ENCODE data around the gene SERPINA7. TPM values are rescaled to one million over a fixed set of nuclear protein-coding genes. Genes with fewer than 3 reads are reported as not detected.

SERPINA7 gene
- total RNA-seq, 1 experiment from 2014 or later: not detected

DNA sequence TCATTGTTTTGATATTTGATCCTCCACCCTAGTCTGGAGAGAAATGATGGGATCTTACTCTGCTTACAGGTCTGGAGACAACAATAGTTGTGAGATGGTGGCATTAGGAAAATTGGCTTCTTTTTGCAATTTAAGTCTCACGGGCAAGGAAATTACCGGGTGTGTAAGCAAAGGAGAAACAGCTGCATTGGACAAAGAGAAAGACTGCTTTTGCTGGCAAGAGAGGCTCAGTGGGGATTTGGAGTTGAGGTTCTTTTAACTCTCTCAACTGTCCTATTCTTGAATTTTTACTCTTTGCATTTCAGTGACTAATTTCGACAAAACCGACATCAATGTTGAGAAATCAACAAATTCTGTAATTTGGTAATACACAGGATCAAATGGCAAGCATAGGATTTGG, 2.3 kb upstream of the SERPINA7 start:
- ATAC-seq: no peak
- TF ChIP-seq, protein P1, sequence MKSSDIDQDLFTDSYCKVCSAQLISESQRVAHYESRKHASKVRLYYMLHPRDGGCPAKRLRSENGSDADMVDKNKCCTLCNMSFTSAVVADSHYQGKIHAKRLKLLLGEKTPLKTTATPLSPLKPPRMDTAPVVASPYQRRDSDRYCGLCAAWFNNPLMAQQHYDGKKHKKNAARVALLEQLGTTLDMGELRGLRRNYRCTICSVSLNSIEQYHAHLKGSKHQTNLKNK (CRISPR knock-in tag; IDR thresholded peaks at IDR 0.05): no peak
- no peak for TF ChIP-seq NR3C1 (CRISPR knock-in tag; conservative IDR thresholded peaks at IDR 0.05; ENCODE audit: low read depth)
- no peak for TF ChIP-seq OVOL2 (CRISPR knock-in tag; IDR thresholded peaks at IDR 0.05; ENCODE audit: borderline replicate concordance)
- TF ChIP-seq ZNF232 (CRISPR knock-in tag; IDR thresholded peaks at IDR 0.05): no peak
- TF ChIP-seq SP1 (CRISPR knock-in tag; conservative IDR thresholded peaks at IDR 0.05): no peak
- TF ChIP-seq, protein P2, sequence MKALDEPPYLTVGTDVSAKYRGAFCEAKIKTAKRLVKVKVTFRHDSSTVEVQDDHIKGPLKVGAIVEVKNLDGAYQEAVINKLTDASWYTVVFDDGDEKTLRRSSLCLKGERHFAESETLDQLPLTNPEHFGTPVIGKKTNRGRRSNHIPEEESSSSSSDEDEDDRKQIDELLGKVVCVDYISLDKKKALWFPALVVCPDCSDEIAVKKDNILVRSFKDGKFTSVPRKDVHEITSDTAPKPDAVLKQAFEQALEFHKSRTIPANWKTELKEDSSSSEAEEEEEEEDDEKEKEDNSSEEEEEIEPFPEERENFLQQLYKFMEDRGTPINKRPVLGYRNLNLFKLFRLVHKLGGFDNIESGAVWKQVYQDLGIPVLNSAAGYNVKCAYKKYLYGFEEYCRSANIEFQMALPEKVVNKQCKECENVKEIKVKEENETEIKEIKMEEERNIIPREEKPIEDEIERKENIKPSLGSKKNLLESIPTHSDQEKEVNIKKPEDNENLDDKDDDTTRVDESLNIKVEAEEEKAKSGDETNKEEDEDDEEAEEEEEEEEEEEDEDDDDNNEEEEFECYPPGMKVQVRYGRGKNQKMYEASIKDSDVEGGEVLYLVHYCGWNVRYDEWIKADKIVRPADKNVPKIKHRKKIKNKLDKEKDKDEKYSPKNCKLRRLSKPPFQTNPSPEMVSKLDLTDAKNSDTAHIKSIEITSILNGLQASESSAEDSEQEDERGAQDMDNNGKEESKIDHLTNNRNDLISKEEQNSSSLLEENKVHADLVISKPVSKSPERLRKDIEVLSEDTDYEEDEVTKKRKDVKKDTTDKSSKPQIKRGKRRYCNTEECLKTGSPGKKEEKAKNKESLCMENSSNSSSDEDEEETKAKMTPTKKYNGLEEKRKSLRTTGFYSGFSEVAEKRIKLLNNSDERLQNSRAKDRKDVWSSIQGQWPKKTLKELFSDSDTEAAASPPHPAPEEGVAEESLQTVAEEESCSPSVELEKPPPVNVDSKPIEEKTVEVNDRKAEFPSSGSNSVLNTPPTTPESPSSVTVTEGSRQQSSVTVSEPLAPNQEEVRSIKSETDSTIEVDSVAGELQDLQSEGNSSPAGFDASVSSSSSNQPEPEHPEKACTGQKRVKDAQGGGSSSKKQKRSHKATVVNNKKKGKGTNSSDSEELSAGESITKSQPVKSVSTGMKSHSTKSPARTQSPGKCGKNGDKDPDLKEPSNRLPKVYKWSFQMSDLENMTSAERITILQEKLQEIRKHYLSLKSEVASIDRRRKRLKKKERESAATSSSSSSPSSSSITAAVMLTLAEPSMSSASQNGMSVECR (CRISPR knock-in tag; IDR thresholded peaks at IDR 0.05; ENCODE audit: borderline replicate concordance): no peak
- no peak for TF ChIP-seq NFYB (CRISPR knock-in tag; conservative IDR thresholded peaks at IDR 0.05; ENCODE audit: low read depth)
- no peak for TF ChIP-seq SOX15 (CRISPR knock-in tag; IDR thresholded peaks at IDR 0.05)
- no peak for TF ChIP-seq RORB (CRISPR knock-in tag; IDR thresholded peaks at IDR 0.05)
- TF ChIP-seq, protein P3, sequence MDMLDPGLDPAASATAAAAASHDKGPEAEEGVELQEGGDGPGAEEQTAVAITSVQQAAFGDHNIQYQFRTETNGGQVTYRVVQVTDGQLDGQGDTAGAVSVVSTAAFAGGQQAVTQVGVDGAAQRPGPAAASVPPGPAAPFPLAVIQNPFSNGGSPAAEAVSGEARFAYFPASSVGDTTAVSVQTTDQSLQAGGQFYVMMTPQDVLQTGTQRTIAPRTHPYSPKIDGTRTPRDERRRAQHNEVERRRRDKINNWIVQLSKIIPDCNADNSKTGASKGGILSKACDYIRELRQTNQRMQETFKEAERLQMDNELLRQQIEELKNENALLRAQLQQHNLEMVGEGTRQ (CRISPR knock-in tag; IDR thresholded peaks at IDR 0.05): no peak
- TF ChIP-seq ZNF416 (CRISPR knock-in tag; IDR thresholded peaks at IDR 0.05): no peak
- TF ChIP-seq, protein P4, sequence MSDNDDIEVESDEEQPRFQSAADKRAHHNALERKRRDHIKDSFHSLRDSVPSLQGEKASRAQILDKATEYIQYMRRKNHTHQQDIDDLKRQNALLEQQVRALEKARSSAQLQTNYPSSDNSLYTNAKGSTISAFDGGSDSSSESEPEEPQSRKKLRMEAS (CRISPR knock-in tag; IDR thresholded peaks at IDR 0.05): no peak
- TF ChIP-seq, protein P5, sequence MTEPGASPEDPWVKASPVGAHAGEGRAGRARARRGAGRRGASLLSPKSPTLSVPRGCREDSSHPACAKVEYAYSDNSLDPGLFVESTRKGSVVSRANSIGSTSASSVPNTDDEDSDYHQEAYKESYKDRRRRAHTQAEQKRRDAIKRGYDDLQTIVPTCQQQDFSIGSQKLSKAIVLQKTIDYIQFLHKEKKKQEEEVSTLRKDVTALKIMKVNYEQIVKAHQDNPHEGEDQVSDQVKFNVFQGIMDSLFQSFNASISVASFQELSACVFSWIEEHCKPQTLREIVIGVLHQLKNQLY (CRISPR knock-in tag; IDR thresholded peaks at IDR 0.05): no peak
- no peak for TF ChIP-seq ETV6 (CRISPR knock-in tag; IDR thresholded peaks at IDR 0.05)
- Mint-ChIP-seq H3K4me1 (no peaks in the 10 kb centered on the region), H3K36me3 (no peaks in the 10 kb centered on the region), H3K4me3 (no peak overlapping the region), H3K27ac (no peak overlapping the region), H3K27me3 (ENCODE audit: low read depth) (no peaks in the 10 kb centered on the region; the same call in 1 of the 2 replicates), H3K9me3 (no peaks in the 10 kb centered on the region)
- no peak for DNase-seq (ENCODE audit: low spot score)
- ChIA-PET CTCF (no interaction called here), POLR2A (no interaction called here)

DNA sequence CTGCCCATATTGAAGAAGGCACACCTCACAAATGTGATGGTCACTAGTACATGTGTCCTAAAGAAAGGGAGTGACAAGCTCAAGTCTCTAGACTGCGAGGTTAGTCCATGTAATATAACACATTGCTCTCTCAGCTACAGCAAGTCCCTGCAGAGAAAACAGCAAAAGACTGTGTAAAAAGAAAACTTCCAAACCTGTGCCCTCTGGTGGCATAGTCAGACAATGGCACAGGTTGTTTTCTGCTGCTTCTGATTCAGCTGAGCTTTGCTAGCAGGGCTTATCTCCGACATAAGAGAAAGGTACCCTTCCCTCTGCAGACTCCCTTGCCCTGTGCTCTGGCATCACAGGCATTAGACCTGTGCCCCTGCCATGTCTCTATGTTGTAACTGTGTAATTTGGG, 1.4 kb upstream of the SERPINA7 start:
- DNase-seq (ENCODE audit: low spot score) (peak; percentile 10), ATAC-seq (peak; percentile 70)
- Mint-ChIP-seq H3K27ac (no peak overlapping the region), H3K4me1 (no peaks in the 10 kb centered on the region), H3K36me3 (no peaks in the 10 kb centered on the region), H3K9me3 (no peaks in the 10 kb centered on the region), H3K27me3 (ENCODE audit: low read depth) (no peaks in the 10 kb centered on the region; the same call in 1 of the 2 replicates), H3K4me3 (no peak overlapping the region)
- POLR2A ChIA-PET: no interaction called here
- CTCF ChIA-PET: interaction anchor here (0.6 to 1.0 kb wide), 3 partner anchors 57 to 653 kb away, joined by 3 read pairs; no protein-coding TSS in a partner anchor
- no peak for TF ChIP-seq ZNF121 (CRISPR knock-in tag; IDR thresholded peaks at IDR 0.05)
- TF ChIP-seq, protein P6, sequence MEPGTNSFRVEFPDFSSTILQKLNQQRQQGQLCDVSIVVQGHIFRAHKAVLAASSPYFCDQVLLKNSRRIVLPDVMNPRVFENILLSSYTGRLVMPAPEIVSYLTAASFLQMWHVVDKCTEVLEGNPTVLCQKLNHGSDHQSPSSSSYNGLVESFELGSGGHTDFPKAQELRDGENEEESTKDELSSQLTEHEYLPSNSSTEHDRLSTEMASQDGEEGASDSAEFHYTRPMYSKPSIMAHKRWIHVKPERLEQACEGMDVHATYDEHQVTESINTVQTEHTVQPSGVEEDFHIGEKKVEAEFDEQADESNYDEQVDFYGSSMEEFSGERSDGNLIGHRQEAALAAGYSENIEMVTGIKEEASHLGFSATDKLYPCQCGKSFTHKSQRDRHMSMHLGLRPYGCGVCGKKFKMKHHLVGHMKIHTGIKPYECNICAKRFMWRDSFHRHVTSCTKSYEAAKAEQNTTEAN (CRISPR knock-in tag; IDR thresholded peaks at IDR 0.05): no peak
- no peak for TF ChIP-seq ZNF232 (CRISPR knock-in tag; IDR thresholded peaks at IDR 0.05)
- no peak for TF ChIP-seq KAT7 (CRISPR knock-in tag; IDR thresholded peaks at IDR 0.05; ENCODE audit: borderline replicate concordance)
- TF ChIP-seq, protein P7, sequence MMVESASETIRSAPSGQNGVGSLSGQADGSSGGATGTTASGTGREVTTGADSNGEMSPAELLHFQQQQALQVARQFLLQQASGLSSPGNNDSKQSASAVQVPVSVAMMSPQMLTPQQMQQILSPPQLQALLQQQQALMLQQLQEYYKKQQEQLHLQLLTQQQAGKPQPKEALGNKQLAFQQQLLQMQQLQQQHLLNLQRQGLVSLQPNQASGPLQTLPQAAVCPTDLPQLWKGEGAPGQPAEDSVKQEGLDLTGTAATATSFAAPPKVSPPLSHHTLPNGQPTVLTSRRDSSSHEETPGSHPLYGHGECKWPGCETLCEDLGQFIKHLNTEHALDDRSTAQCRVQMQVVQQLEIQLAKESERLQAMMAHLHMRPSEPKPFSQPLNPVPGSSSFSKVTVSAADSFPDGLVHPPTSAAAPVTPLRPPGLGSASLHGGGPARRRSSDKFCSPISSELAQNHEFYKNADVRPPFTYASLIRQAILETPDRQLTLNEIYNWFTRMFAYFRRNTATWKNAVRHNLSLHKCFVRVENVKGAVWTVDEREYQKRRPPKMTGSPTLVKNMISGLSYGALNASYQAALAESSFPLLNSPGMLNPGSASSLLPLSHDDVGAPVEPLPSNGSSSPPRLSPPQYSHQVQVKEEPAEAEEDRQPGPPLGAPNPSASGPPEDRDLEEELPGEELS (CRISPR knock-in tag; IDR thresholded peaks at IDR 0.05): no peak
- TF ChIP-seq SOX15 (CRISPR knock-in tag; IDR thresholded peaks at IDR 0.05): no peak
- TF ChIP-seq TP53 (CRISPR knock-in tag; IDR thresholded peaks at IDR 0.05): no peak
- TF ChIP-seq, protein P8, sequence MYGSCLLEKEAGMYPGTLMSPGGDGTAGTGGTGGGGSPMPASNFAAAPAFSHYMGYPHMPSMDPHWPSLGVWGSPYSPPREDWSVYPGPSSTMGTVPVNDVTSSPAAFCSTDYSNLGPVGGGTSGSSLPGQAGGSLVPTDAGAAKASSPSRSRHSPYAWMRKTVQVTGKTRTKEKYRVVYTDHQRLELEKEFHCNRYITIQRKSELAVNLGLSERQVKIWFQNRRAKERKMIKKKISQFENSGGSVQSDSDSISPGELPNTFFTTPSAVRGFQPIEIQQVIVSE (CRISPR knock-in tag; IDR thresholded peaks at IDR 0.05; ENCODE audit: borderline replicate concordance): no peak
- TF ChIP-seq, protein P9, sequence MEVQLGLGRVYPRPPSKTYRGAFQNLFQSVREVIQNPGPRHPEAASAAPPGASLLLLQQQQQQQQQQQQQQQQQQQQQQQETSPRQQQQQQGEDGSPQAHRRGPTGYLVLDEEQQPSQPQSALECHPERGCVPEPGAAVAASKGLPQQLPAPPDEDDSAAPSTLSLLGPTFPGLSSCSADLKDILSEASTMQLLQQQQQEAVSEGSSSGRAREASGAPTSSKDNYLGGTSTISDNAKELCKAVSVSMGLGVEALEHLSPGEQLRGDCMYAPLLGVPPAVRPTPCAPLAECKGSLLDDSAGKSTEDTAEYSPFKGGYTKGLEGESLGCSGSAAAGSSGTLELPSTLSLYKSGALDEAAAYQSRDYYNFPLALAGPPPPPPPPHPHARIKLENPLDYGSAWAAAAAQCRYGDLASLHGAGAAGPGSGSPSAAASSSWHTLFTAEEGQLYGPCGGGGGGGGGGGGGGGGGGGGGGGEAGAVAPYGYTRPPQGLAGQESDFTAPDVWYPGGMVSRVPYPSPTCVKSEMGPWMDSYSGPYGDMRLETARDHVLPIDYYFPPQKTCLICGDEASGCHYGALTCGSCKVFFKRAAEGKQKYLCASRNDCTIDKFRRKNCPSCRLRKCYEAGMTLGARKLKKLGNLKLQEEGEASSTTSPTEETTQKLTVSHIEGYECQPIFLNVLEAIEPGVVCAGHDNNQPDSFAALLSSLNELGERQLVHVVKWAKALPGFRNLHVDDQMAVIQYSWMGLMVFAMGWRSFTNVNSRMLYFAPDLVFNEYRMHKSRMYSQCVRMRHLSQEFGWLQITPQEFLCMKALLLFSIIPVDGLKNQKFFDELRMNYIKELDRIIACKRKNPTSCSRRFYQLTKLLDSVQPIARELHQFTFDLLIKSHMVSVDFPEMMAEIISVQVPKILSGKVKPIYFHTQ (CRISPR knock-in tag; IDR thresholded peaks at IDR 0.05): no peak
- no peak for TF ChIP-seq FOXJ3 (CRISPR knock-in tag; IDR thresholded peaks at IDR 0.05; ENCODE audit: borderline replicate concordance)
- TF ChIP-seq MYBL2 (CRISPR knock-in tag; IDR thresholded peaks at IDR 0.05): no peak

Measured in WTC11 (cell line).